ENCODE measurements around the gene DUSP28.

The DUSP28 gene

GRCh38 chr2:240585681-240586197 lies 25.6 kb downstream of the DUSP28 start:
- DNase-seq (ENCODE audit: low spot score), result no peak

- DNase-seq (ENCODE audit: low spot score), result peak; percentile 95
Observed at GRCh38 chr2:240586198-240586918, 26.2 kb downstream of the DUSP28 start, which contains the start of gene CAPN10. Gene CAPN10, plus strand, starts transcription at chr2:240586734. Its CDS starts 178 bp downstream, at chr2:240586912.

- no peak for DNase-seq (ENCODE audit: low spot score)
Observed at GRCh38 chr2:240586919-240587800, 27.0 kb downstream of the DUSP28 start.

GRCh38 chr2:240588006-240588655 lies 28.0 kb downstream of the DUSP28 start:
- no peak for DNase-seq (ENCODE audit: low spot score)

- no peak for DNase-seq (ENCODE audit: low spot score)
Observed at GRCh38 chr2:240588669-240589068, 28.5 kb downstream of the DUSP28 start.

GRCh38 chr2:240589375-240589774 lies 29.2 kb downstream of the DUSP28 start:
- no peak for DNase-seq (ENCODE audit: low spot score)

GRCh38 chr2:240589850-240590525 lies 29.8 kb downstream of the DUSP28 start:
- no peak for DNase-seq (ENCODE audit: low spot score)

- DNase-seq (ENCODE audit: low spot score), result no peak
Observed at GRCh38 chr2:240590681-240591111, 30.5 kb downstream of the DUSP28 start.

GRCh38 chr2:240591226-240591625 lies 31.1 kb downstream of the DUSP28 start:
- no peak for DNase-seq (ENCODE audit: low spot score)

- DNase-seq (ENCODE audit: low spot score), result no peak
Observed at GRCh38 chr2:240591784-240592183, 31.6 kb downstream of the DUSP28 start.

- DNase-seq (ENCODE audit: low spot score), result no peak
Observed at GRCh38 chr2:240593026-240593702, 33.0 kb downstream of the DUSP28 start.

- no peak for DNase-seq (ENCODE audit: low spot score)
Observed at GRCh38 chr2:240593703-240594451, 33.7 kb downstream of the DUSP28 start.

- no peak for DNase-seq (ENCODE audit: low spot score)
Observed at GRCh38 chr2:240594511-240595380, 34.6 kb downstream of the DUSP28 start.

- DNase-seq (ENCODE audit: low spot score), result no peak
Observed at GRCh38 chr2:240595381-240596079, 35.4 kb downstream of the DUSP28 start.

GRCh38 chr2:240596080-240596460 lies 35.9 kb downstream of the DUSP28 start:
- no peak for DNase-seq (ENCODE audit: low spot score)

GRCh38 chr2:240596491-240596931 lies 36.4 kb downstream of the DUSP28 start:
- no peak for DNase-seq (ENCODE audit: low spot score)

- DNase-seq (ENCODE audit: low spot score), result no peak
Observed at GRCh38 chr2:240597054-240597418, 36.9 kb downstream of the DUSP28 start.

- no peak for DNase-seq (ENCODE audit: low spot score)
Observed at GRCh38 chr2:240597419-240598181, 37.4 kb downstream of the DUSP28 start.
